HG03039 (cell line): ENCODE data around the gene CBFA2T3.

Experiments used
- ATAC-seq: cut with Tn5 transposase; IDR thresholded peaks from one replicate; pipeline ENCODE4 v1.9.1; 2021; ENCODE audit warnings: mild to moderate bottlenecking, moderate library complexity; ENCODE audit not compliant: unreplicated experiment

CBFA2T3 gene

DNA sequence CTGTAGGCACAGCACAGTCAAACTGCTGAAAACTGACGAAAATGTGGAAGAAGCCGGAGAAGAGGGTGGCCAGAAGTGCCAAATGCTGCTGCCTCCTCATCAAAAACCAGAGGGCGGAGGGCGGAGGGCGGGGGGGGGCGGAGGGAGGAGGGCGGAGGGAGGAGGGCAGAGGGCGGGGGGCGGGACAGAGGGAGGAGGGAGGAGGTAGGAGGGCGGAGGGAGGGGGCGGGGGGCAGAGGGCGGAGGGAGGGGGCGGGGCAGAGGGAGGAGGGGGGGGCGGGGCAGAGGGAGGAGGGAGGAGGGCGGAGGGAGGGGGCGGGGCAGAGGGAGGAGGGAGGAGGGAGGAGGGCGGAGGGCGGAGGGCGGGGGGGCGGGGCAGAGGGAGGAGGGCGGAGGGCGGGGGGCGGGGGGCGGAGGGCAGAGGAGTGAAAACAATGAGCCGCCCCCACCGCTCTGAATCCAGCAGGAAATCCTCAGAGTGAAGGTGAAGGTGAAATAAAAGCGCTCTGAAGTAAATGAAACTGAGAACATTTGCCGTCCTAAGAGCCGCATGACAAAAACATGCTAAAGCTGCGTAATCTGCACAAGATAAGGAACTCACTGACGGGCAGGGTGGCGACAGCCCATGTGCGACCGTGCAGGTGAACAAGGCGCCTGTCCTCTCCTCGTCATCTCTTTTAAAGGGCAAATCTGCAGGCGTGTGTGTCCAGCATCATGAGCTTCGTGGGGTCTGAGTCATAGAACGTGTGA lies 22.6 kb upstream of the CBFA2T3 start:
- ATAC-seq, result no peak

DNA sequence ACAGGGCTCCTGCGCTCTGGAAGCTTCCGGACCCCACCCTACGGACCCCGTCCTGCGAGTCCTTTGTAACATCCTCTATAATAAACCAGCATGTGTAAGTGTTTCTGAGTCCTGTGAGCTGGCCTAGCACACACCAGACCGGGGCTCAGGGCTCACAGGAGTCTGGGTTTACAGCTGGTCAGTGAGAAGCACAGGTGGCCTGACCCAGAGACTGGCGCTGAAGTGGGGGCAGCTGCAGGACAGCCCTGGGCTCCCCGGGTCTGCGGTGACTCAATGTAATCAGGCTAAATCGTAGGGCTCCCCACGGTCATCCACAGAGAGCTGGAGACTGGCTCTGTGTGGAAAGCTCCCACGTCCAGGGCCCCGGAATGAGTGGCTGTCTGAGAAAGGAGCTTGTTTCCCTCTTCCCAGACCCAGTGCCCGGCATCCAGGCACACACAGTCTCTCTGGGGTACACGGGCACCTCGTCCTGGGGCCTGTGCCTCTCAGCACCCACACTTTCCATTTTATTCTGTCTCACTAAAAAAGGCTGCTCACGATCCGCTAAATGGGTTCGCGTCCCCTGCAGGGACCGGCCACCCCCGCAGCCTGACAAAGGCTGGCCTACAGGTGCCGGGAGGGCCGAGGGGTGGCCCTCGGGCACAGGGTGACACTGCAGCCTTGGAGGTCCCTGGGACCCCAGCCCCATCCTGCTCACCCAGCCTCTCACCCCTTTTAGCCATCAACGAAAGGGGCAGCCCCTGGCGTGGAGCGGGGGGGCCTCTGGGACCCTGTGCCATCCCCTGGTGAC lies 18.9 kb upstream of the CBFA2T3 start:
- ATAC-seq, result no peak

DNA sequence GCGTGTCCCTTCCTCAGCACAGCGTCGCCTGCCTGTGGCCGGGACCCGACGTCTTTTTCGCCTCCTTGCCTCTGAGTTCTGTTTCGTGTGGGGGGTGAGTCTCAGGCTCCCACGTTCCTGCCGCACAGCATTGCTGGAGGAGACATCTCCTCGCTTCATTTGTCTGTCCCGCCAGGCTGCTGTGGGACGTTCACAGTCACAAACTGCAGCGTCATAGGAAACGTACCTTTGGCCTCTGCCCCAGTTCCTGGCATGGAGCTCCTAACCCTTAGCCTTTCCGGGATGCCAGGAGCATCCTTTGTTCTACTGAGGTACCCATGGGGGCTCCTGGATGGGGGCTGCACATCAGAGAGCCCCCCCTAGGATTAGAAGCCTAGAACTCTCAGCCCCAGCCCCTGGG lies 18.2 kb upstream of the CBFA2T3 start:
- ATAC-seq, result no peak

DNA sequence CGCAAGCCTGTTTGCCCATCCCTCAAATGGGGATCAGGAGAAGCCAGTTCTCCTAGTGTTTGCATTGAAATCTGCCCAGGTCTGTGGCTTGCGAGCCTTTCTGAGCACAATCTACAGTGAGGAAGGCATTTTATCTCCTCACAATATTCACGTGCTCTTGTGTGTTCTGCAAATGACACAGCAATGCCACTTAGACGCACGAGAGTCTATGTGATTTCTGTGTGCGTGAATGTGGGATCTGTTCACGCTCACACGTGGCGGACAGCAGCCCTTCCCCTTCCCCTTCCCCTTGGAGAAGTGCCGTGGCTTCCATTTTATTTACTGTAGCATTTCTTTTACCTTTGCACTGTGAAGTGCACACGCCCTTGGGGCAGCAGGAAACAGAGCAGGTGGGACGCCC lies 17.7 kb upstream of the CBFA2T3 start:
- no peak for ATAC-seq

DNA sequence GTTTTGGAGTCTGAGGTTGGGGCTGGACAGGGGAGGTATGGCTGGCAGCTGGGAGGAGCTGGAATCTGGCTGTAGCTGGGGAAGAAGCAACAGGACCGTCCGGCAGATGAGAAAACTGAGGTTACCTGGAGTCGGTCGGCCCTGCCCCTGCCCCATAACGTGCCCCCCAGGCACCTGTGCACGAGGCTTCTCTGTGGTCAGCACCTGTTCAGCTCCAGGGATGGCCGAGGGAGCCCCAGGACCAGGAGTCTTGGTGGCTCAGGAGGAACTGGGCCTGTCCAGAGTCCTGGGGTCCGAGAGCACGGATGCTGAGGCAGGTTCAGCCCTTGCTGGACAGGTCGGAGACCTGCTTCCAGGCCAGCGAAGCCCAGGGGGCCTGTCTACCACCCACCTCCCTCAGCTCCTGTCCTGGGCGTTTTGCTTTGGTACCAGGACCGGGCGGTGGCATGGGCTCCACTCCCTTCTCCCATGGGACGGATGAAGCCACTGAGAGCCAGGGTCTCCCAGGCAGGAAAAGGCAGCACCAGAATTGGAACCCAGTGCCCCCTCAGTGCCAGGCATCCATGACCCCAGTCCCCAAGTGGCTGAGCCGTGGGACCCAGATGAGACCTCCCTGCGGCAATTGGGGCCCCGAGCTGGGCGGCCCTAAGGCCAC lies 17.1 kb upstream of the CBFA2T3 start:
- ATAC-seq, result no peak

DNA sequence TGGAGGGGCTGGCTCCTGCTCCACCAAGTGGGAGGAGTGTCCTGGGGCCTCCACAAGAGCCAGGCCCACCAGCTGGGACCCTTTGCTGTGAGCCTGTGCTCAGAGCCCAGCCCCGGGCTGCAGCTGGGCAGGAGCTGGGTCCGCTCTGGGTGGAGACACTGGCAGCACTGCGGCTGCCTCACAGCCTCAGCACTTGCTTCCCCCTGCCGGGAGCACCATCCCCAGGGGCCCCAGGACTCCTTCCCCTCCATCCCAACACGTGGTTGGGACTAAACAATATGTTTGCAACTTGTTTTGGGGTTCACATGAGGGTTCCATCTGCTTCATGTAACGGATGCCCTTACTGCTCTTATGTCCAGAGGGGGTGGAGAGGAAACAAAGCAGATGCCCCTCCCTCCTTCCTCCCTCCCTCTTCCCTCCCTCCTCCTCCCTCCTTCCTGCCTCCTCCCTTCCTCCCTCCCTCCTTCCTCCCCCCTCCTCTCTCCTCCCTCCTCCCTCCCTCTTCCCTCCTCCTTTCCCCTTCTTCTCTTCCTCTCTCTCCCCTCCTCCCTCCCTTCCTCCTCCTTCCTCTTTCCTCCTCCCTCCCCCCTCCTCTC lies 16.3 kb upstream of the CBFA2T3 start:
- ATAC-seq, result no peak

DNA sequence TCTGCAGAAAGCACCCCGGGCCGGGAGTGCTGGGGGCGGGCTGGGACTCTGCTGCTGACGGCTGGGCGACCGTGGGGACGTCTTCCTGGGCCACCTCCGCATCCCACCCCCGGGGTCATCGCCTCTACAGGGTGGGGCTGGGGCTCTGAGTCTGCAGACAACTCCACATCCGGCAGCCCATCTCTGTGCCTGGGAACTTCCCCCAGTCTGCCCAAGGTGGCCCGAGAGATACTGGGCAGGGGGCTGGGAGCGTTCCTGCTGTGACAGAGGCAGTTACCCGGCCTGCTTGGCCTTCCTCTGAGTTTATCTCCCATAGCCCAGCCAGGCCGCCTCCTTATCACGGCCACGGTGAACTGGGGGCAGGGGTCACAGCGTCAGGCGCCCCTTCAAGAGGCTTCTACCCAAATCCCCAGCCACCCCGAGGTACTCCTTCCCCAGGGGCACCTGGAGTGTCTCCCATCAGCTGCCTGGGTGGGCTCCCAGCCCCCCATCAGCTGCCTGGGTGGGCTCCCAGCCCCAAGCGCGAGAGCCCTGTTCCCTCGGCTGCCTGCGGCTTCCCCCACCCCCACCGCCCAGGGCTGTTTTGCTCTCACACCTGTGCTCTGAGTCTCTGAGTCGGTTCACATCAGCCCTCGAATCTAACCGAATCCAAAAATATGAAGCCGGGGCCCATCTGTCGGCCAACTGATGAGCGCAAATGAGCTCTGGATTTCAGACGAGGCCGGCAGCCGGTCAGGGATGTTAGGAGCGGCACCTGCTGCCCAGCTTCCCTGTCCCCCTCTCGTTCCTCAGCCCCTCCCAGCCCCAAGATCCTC lies 15.6 kb upstream of the CBFA2T3 start:
- no peak for ATAC-seq

DNA sequence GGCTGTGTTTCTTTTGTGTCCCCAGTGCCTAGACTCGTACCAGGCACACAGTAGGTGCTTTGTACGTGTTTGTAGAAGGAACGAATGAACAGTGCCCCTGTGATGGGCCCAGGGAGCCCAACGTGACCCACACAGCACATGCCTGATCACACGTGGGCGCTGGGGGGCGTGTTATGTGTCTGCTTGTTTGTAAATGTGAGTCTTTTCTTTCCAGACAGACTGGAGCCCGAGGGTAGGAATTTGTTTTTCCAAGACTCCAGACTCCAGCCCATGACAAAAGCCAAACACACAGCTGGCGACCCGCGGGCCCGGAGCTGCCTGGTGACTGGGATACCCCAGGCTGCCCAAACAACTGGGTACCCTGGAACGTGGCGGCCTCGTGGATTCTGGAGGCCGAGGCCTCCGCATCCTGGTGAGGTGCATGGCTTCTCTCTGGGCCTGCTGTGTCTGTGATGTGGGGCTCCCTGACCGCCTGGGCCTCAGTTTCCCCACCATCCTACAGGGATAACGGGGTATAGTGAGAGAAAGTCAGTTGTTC lies 14.9 kb upstream of the CBFA2T3 start:
- no peak for ATAC-seq

DNA sequence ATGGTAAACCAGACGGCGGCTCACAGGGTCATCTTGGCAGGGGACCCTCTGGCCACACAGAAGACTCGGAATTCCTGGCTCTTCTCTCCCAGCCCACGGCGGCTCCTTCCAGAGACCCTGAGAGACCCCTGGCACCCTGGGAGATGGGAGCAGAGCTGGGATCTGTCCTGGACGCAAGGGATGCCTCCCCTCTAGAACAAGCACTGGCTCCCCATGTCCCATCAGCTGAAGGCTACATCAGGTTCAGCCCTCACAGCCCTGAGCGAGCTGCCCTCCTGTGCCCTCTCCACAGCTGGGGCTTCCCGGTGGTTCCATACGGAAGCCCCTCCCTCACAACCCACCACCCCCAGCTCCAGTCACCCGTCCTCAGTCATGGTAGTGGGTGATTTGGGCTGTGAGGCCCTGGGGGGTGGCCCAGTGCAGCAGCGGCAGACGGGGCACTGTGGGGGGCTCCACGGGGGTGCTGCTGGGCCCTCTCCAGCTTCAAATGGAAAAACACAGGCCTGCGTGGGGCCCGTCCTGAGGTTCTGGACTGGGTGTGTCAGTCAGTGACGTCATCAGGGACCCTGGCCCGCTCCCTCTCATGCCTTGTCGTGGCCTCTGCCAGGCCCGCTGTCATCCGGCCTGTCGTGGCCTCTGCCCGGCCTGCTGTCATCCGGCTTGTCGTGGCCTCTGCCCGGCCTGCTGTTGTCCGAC lies 13.0 kb upstream of the CBFA2T3 start:
- no peak for ATAC-seq

DNA sequence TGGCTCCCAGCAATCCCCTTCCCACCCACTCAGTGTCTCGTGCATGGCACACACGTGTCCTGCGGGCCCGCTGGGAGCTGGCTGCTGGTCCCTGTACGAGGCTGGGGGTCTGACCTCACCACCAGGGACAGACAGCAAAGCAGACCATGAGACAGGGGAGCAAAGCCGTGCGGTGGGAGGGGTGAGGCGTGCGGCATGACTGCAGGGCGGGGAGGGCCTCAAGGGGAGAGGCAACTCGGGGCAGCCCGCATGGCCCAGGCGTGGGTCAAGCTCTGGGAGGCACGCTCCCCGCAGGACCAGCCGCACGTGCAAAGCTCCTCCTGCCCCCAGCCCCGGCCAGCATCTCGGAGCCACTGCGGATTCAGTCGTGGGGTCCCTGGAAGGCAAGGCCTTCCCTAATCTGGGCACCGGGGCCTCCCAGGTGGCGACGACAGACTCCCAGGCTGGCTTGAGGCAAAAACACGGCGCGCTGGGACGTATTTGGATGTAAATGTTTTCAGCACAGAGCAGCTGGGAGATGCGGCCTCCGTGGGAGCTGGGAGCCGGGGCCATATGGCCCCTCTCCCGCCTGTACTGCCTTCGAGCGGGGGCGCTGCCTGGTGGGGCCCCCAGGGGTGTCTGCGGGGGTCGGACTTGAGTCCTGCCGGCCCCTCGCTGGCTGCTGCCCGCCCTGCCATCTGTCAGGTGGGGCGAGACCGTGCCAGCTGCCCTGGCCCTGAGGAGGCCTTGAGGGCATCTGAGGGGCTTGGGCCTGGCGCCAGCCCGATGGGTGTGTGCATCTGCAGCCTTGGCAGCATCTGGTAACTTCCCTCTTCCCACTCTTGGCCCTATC lies 12.2 kb upstream of the CBFA2T3 start:
- no peak for ATAC-seq

DNA sequence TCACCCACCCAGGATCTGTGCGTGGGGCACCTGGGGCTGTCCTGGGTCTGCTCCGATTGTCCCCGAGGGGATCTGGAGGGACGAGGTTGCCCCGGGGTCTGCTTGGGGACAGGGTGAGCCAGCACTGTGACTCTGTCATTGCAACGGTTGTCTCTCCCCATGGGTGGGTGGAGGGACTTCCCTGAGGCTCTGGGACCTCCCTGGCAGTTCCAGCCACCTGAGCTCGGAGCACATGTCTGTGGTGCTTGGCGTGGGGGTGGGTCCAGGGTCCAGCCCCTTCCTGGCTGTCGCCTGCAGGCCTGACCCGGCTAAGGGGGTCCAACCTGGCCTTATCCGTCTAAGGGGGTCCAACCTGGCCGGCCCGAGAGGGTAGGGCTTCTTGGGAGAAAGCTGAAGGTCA lies 8.5 kb upstream of the CBFA2T3 start:
- ATAC-seq, result no peak

DNA sequence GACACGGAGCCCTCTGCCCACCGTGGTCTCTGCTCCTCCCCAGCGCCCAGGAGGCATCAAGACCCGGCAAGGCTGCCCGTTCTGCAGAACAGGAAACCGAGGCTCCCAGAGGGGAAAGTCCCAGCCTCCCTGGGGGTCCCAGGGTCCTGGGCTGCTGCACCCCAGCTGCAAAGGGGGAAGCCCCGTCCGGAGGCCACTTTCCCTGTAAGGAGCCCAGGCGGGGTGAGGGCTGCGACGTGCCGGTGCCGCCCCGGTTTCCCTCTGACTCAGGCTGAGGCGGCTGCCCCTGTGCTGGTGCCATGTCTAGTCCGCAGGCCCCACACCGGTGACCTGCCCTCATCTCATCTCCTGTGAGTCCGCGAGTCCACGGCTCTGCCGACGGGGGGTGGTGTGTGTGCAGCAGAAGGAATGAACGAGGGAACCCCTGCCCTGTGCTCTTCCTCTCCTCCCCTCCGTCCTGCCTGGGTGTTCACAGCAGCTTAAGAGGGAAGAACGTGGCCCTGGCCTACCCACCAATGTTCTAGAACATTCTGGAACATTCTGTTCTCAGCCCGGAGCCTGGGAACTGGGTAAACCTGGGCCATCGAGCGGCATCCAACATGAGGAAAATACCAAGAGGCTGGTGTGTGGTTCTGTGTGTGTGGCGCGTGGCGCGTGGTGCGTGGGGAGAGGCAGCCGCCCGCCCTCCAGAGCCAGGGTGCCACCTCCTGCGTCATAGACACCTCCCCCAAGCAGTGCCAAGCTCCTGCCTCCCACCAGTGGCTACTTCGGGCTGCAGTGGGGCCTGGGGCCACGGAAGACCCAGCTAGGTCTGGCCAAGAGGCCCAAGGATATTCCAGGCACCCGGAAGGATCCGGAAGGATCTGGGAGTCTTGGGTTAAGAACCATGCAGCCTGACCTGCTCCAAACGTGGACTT lies 7.0 kb upstream of the CBFA2T3 start:
- ATAC-seq, result no peak

DNA sequence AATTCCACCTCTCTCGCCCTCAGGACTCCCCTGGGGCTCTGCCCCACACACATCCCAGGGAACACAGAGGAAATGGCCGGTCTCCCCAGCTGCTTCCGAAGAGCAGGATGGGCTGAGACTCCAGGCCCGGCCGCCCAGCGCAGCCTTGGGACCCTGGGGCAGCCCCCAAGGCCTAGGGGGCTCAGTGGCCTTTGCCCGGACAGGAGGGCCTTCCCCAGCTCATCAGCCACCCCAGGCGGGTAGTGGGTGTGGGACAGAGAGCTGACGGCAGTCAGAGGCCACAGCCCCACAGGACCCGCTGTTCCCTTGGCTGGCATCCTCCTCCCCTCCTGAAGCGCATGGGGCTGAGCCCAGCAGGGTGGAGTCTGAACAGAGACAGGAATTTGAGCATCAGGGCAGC lies 6.2 kb upstream of the CBFA2T3 start:
- ATAC-seq, result no peak

DNA sequence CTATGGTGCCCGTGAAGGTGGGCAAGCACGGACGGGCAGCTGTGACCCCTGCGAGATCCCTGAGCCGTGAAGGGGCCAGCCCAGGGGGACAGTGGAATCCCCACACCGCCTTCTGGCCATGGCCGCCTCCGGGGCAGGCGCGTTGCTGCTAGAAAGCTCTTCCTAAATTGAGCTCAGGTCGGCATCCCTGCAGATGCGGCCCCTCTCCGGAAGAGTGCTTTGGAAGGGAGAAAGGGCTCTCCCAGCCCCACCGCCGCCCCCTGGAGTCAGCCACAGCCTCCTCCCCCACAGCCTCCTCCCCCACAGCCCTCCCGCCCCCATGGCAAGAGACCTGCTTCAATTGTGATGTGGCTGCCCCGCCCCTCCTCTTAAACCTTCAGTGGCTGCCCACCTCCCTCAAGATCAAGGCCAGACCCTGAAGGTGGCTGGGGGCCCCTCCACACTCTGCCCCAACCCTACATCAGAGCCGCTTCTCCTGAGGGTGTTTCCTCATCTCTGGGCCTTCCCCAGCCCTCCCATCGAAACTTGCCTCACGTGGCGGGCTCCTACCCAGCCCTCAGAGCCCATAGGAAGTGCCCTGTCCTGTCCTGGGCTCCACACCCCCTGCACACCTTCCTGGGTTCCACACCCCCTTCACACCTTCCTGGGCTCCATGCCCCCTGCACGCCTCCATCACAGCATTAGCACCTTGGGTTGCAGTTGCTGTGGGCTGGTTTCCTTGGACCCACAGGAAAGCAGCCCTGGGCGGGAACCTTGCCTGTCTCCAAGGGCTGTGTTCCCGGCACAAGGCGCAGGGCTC lies 5.5 kb upstream of the CBFA2T3 start:
- ATAC-seq, result no peak

DNA sequence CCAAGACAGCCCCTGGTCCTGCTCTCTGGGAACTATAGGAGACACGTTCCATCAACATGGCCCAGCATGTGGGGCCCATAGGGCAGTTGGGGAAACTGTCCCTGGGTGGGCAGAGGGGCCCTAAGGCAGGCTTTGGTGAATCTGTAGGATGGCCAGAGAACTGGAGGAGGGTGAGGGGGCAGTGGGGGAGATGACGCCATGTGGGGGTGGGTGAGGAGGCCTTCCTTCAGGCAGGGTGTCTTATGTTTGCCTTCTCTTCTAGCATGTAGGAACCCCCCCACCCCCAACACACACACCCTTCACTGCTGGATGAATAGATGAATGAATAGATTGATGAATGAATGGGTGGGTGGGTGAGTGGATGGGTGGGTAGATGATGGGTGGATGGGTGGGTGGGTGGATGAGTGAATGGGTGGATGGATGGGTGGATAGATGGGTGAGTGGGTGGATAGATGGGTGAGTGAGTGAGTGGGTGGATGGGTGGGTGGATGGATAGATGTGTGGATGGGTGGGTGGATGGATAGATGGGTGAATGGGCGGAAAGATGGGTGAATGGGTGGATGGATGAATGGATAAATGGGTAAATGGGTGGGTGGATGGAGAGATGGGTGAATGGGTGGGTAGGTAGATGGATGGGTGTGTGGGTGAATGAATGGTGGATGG lies 2.5 kb upstream of the CBFA2T3 start:
- no peak for ATAC-seq

DNA sequence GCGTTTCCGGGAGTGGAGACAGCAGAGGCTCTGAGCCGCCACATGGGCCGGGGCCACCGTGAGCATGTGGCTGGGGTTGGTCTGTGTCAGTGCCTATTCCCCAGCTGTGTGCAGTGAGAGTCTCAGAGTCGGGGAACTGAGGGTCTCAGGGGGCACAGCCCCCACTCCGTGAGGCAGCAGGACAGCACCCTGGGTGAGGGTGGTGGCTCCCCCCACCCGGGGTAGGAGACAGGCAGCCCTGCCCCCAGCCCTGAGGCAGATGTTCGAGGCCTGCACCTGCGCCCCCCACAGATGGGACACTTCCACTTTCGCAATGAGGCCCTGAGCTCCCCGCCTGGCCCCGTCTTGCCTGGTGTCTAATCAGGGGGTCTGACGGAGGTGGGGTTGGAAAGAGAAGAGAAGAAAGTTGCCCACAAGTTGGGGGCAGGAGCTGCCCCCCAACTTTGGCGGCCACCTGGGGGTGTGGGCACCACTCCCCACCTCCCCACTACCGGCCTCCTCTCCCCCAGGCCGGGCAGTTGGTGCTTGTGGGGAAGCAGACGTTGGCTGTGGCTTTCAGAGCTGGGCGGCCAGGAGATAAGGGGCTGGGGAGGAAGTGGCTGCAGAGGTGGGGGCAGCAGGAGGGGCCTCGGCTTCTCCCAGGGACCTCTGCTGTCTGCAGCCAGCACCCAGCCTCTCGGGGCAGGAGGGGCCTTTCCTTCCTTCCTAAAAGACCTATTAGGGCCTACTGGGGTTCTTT lies 1.8 kb upstream of the CBFA2T3 start:
- ATAC-seq, result no peak
